HFFc6 (cell line): Measurements from ENCODE around the gene LEMD3. TPM values are rescaled to one million over a fixed set of nuclear protein-coding genes. Genes with fewer than 3 reads are reported as not detected.

Source experiments
- DNase-seq: peaks from one replicate; pipeline ENCODE4 v3.0.0-alpha.2; 2018
- H3K27ac Mint-ChIP-seq: 2 replicates; pipeline ENCODE4 v1.8.0; 2020; ENCODE audit warnings: mild to moderate bottlenecking, mixed read lengths
- H3K27me3 Mint-ChIP-seq: 2 replicates; pipeline ENCODE4 v1.8.0; 2021; ENCODE audit warnings: mild to moderate bottlenecking, moderate library complexity, mixed read lengths; ENCODE audit not compliant: insufficient read depth
- H3K36me3 Mint-ChIP-seq: 2 replicates; pipeline ENCODE4 v1.8.0; 2021; ENCODE audit warnings: low read depth, mixed read lengths
- H3K4me1 Mint-ChIP-seq: 2 replicates; pipeline ENCODE4 v1.8.0; 2020; ENCODE audit warnings: low read depth, mixed read lengths
- H3K4me3 Mint-ChIP-seq: 2 replicates; pipeline ENCODE4 v1.8.0; 2020; ENCODE audit warnings: mild to moderate bottlenecking, moderate library complexity, mixed read lengths
- H3K9me3 Mint-ChIP-seq: 2 replicates; pipeline ENCODE4 v1.8.0; 2020; ENCODE audit warnings: mild to moderate bottlenecking, mixed read lengths
- total RNA-seq, 6 experiments: library from RNA; stranded (reverse); fragmentation: NEBNext Ultra II Directional; extraction: Animal tissue kit (Norgen Biotek cat#: 25700); gene quantifications; 2 replicates in 1 of 6; 3 replicates in 5 of 6; pipeline ENCODE4 v1.2.3, GENCODE V29; 2021
- TF ChIP-seq, protein P1 (sequence below): fragments of 200-600 bp; sonication (generic); IDR thresholded peaks from 2 replicates; pipeline ENCODE4 v1.5.0; 2021; ENCODE audit warnings: antibody characterized with exemption, mild to moderate bottlenecking

LEMD3 gene
- total RNA-seq, 6 experiments from 2014 or later: 16.7 to 21.5 (median 17.8) TPM

DNA sequence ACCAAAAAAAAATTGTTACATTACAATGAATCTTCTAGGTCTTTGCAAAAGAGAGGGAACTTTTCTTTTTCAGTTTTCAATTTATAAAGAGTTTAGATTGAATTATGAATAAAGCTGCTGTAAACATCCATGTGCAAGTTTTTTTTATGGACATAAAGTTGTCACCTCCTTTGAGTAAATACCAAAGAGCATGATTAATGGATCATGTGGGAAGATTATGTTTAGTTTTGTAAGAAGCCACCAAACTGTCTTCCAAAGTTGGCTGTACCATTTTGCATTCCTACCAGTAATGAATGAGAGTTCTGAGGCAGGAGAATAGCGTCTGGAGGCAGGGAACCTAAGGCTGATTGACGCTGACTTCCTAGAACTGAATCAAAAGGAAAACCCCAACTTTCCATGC is 30.2 kb downstream of the LEMD3 start:
- no peaks in the 10 kb centered on the region for H3K9me3 Mint-ChIP-seq
- H3K36me3 Mint-ChIP-seq: peaks cover 19% of the 10 kb centered on the region
- H3K27me3 Mint-ChIP-seq: no peaks in the 10 kb centered on the region; the same call in 1 of the 2 replicates
- H3K4me1 Mint-ChIP-seq: peaks cover 53% of the 10 kb centered on the region
- DNase-seq: no peak
- H3K27ac Mint-ChIP-seq: no peak overlapping the region
- no peak overlapping the region for H3K4me3 Mint-ChIP-seq
- TF ChIP-seq, protein P1, sequence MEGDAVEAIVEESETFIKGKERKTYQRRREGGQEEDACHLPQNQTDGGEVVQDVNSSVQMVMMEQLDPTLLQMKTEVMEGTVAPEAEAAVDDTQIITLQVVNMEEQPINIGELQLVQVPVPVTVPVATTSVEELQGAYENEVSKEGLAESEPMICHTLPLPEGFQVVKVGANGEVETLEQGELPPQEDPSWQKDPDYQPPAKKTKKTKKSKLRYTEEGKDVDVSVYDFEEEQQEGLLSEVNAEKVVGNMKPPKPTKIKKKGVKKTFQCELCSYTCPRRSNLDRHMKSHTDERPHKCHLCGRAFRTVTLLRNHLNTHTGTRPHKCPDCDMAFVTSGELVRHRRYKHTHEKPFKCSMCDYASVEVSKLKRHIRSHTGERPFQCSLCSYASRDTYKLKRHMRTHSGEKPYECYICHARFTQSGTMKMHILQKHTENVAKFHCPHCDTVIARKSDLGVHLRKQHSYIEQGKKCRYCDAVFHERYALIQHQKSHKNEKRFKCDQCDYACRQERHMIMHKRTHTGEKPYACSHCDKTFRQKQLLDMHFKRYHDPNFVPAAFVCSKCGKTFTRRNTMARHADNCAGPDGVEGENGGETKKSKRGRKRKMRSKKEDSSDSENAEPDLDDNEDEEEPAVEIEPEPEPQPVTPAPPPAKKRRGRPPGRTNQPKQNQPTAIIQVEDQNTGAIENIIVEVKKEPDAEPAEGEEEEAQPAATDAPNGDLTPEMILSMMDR: no peak

DNA sequence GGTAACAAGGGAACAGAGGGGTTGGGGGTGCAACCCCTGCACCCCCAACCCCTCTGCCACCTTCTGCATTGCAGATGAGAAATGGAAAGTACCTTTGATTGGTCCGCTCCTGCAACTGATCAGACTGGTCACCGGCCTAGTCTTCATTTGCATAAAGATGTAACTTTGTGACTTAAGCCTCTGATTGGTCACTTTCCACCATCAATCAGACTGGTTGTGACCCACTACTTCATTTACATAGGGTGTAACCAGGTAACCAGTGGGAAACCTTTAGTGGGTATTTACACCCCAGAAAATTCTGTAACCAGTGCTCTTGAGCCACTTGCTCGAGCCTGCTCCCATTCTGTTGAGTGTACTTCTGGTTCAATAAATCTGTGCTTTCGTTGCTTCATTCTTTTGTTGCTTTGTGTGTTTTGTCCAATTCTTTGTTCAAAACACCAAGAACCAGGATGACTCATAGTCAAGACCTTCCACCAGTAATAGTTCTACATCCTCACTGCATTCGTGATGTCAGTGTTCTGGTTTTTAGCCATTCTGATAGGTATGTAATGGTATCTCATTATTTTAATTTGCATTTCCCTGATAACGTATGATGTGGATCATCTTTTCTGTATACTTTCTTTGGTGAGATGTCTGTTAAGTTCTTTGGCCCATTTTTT is 30.8 kb downstream of the LEMD3 start:
- Mint-ChIP-seq H3K27ac (no peak overlapping the region), H3K4me1 (peaks cover 51% of the 10 kb centered on the region), H3K27me3 (no peaks in the 10 kb centered on the region; the same call in 1 of the 2 replicates), H3K9me3 (no peaks in the 10 kb centered on the region), H3K36me3 (peaks cover 19% of the 10 kb centered on the region), H3K4me3 (no peak overlapping the region)
- DNase-seq: no peak
- TF ChIP-seq, protein P1: no peak

DNA sequence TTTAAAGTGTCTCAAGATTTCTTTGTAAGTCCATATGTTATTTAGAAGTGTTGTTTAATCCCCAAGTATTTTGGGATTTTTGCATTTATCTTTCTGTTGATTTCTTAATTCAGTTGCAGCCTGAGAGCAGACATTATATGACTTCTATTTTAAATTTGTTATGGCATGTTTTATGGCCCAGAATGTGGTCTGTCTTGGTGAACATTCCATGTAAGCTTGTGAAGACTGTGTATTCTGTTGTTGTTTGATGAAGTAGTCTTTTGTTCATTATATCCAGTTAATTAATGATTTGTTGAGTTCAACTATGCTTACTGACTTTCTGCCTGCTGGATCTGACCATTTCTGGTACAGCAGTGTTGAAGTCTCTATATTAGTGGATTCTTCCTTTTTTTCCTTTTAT is 34.0 kb downstream of the LEMD3 start:
- no peak overlapping the region for H3K4me3 Mint-ChIP-seq
- no peak overlapping the region for H3K27ac Mint-ChIP-seq
- TF ChIP-seq, protein P1: no peak
- peaks cover 40% of the 10 kb centered on the region for H3K4me1 Mint-ChIP-seq
- H3K36me3 Mint-ChIP-seq: peaks cover 10% of the 10 kb centered on the region; the same call in 1 of the 2 replicates
- H3K9me3 Mint-ChIP-seq: no peaks in the 10 kb centered on the region
- H3K27me3 Mint-ChIP-seq: no peaks in the 10 kb centered on the region; the same call in 1 of the 2 replicates
- no peak for DNase-seq

DNA sequence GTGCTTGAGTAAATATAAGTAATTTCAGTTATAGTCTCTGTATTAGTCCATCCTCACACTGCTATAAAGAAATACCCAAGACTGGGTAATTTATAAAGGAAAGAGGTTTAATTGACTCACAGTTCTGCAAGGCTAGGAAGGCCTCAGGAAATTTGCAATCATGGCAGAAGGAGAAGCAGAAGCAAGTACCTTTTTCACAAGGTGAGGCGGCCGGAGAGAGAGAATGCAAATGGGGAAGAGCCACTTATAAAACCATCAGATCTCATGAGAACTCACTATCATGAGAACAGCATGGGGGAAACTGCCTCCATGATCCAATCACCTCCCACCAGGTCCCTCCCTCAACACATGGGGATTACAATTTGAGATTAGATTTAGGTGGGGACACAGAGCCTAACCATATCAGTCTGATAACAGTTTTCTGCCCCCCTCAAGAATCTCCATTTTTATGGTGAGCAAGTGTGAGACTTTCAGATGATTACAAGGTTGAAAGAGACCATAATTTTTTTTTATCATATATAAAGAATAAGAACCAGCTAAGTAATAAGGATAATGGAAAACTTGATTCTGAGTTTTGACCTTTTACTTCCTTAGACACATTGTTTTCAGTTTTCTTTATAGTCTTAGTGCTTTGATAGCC is 35.6 kb downstream of the LEMD3 start:
- Mint-ChIP-seq H3K27me3 (no peaks in the 10 kb centered on the region; the same call in 1 of the 2 replicates), H3K4me1 (peaks cover 31% of the 10 kb centered on the region), H3K4me3 (no peak overlapping the region), H3K9me3 (no peaks in the 10 kb centered on the region), H3K27ac (no peak overlapping the region), H3K36me3 (peaks cover 10% of the 10 kb centered on the region; the same call in 1 of the 2 replicates)
- TF ChIP-seq, protein P1: no peak
- no peak for DNase-seq

- H3K36me3 Mint-ChIP-seq: peaks cover 4% of the 10 kb centered on the region; the same call in 1 of the 2 replicates
- TF ChIP-seq, protein P1: no peak
- H3K4me3 Mint-ChIP-seq: no peak overlapping the region
- no peaks in the 10 kb centered on the region for H3K9me3 Mint-ChIP-seq
- DNase-seq: no peak
- H3K27me3 Mint-ChIP-seq: no peaks in the 10 kb centered on the region; the same call in 1 of the 2 replicates
- H3K4me1 Mint-ChIP-seq: peaks cover 22% of the 10 kb centered on the region
- H3K27ac Mint-ChIP-seq: no peak overlapping the region
Observed at GRCh38 chr12:65205886-65206285, 36.5 kb downstream of the LEMD3 start.
